Neural progenitor cell (in vitro differentiated cells): ENCODE measurements around the gene KAZN. TPM values are rescaled to one million over a fixed set of nuclear protein-coding genes. Genes with fewer than 3 reads are reported as not detected.
A peak's percentile ranks its signal among the peaks of the same experiment; 100 is the strongest.

ENCODE experiments used
- DNase-seq: peaks from one replicate; pipeline ENCODE4 v3.0.0-alpha.2; 2016; ENCODE audit warnings: low spot score
- H2AFZ ChIP-seq: fragments of 200-600 bp; sonication (generic); replicated peaks from 2 replicates; pipeline ENCODE4 v1.6.1; 2016; ENCODE audit warnings: antibody characterized with exemption
- H3F3A ChIP-seq: fragments of 200-600 bp; sonication (generic); 2 replicates; pipeline ENCODE4 v1.6.1; 2016; ENCODE audit warnings: antibody characterized with exemption, low read depth
- H3K27ac ChIP-seq: fragments of 200-600 bp; sonication (generic); 2 replicates; pipeline ENCODE4 v1.5.1; 2016; ENCODE audit warnings: mild to moderate bottlenecking
- H3K27me3 ChIP-seq: fragments of 200-600 bp; sonication (generic); 2 replicates; pipeline ENCODE4 v1.6.1; 2016; ENCODE audit warnings: mild to moderate bottlenecking, moderate library complexity
- H3K36me3 ChIP-seq: fragments of 200-600 bp; sonication (generic); 2 replicates; pipeline ENCODE4 v1.5.1; 2016
- H3K4me1 ChIP-seq: fragments of 200-600 bp; sonication (generic); 2 replicates; pipeline ENCODE4 v1.6.1; 2016; ENCODE audit warnings: mixed run types
- H3K4me2 ChIP-seq: fragments of 200-600 bp; sonication (generic); 2 replicates; pipeline ENCODE4 v1.6.1; 2016
- H3K4me3 ChIP-seq: fragments of 200-600 bp; sonication (generic); 2 replicates; pipeline ENCODE4 v1.5.1; 2016
- H3K79me2 ChIP-seq: fragments of 200-600 bp; sonication (generic); 2 replicates; pipeline ENCODE4 v1.6.1; 2016; ENCODE audit warnings: low read depth
- H3K9ac ChIP-seq: fragments of 200-600 bp; sonication (generic); 2 replicates; pipeline ENCODE4 v1.6.1; 2016
- H3K9me3 ChIP-seq: fragments of 200-600 bp; sonication (generic); 2 replicates; pipeline ENCODE4 v1.5.1; 2016; ENCODE audit warnings: low read depth
- H4K20me1 ChIP-seq: fragments of 200-600 bp; sonication (generic); 2 replicates; pipeline ENCODE4 v1.6.1; 2016; ENCODE audit warnings: low read depth
- H3K27ac Mint-ChIP-seq: 3 replicates; pipeline ENCODE4 v1.8.0; 2021; ENCODE audit warnings: mixed read lengths
- H3K27me3 Mint-ChIP-seq: 2 replicates; pipeline ENCODE4 v1.8.0; 2022; ENCODE audit warnings: low read depth, mild to moderate bottlenecking, inconsistent platforms, moderate library complexity, mixed read lengths; ENCODE audit not compliant: insufficient read depth
- H3K36me3 Mint-ChIP-seq: 3 replicates; pipeline ENCODE4 v1.8.0; 2021; ENCODE audit warnings: mixed read lengths
- H3K4me1 Mint-ChIP-seq: 3 replicates; pipeline ENCODE4 v1.8.0; 2021; ENCODE audit warnings: mixed read lengths
- H3K4me3 Mint-ChIP-seq: 3 replicates; pipeline ENCODE4 v1.8.0; 2021; ENCODE audit warnings: mild to moderate bottlenecking, moderate library complexity, mixed read lengths
- H3K9me3 Mint-ChIP-seq: 3 replicates; pipeline ENCODE4 v1.8.0; 2020; ENCODE audit warnings: mixed read lengths
- EZH2 ChIP-seq: fragments of 200-600 bp; sonication (generic); IDR thresholded peaks from 2 replicates; pipeline ENCODE4 v1.6.1; 2017; ENCODE audit warnings: antibody characterized with exemption, mild to moderate bottlenecking, moderate library complexity
- EZH2phosphoT487 ChIP-seq: fragments of 200-600 bp; sonication (generic); IDR thresholded peaks from 2 replicates; pipeline ENCODE4 v1.6.1; 2017; ENCODE audit warnings: antibody characterized with exemption
- total RNA-seq: library from RNA; depleted of rRNA; stranded (reverse); fragments of >200 nt; gene quantifications from 2 replicates; pipeline ENCODE4 v1.2.3, GENCODE V29; 2015; ENCODE audit warnings: low replicate concordance
- TF ChIP-seq, protein P1 (sequence below): fragments of 200-600 bp; sonication (generic); IDR thresholded peaks from 2 replicates; pipeline ENCODE4 v1.5.1; 2017; ENCODE audit warnings: antibody characterized with exemption, mild to moderate bottlenecking

KAZN gene
- total RNA-seq, 1 donor from 2014 or later = 6.1 TPM

DNA sequence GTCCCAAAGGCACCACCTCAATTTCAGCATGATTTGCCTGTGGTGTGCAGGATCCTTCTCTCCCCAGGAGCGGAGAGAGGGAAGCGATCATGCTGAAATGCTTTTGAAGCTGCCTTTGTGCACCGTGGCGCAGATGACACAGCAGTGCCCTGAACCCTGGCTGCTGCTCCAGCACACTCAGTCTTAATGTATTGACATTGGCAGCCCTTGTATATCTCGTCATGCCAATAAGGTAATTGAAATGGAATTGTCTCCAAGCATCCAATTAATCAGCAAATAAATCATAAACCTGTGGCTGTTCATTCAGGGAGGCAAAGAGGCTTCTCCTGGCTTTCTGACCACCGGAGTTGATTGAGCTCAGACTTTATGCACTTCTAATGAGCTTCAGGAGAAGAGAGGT lies 139.8 kb downstream of the KAZN start:
- Mint-ChIP-seq H3K27ac (no peak overlapping the region), H3K36me3 (no peaks in the 10 kb centered on the region), H3K27me3 (peaks cover 2% of the 10 kb centered on the region), H3K9me3 (no peaks in the 10 kb centered on the region), H3K4me3 (no peak overlapping the region), H3K4me1 (peaks cover 78% of the 10 kb centered on the region)
- no peak for DNase-seq
- H3K4me2 ChIP-seq = no peak overlapping the region
- H2AFZ ChIP-seq = no peak overlapping the region
- no peaks in the 10 kb centered on the region for H3K36me3 ChIP-seq
- H3K4me1 ChIP-seq = peaks cover 36% of the 10 kb centered on the region
- H4K20me1 ChIP-seq = no peaks in the 10 kb centered on the region
- H3K27me3 ChIP-seq = peaks cover 8% of the 10 kb centered on the region
- no peak overlapping the region for H3K4me3 ChIP-seq
- H3K79me2 ChIP-seq = no peaks in the 10 kb centered on the region
- H3K27ac ChIP-seq = no peak overlapping the region
- H3K9me3 ChIP-seq = no peaks in the 10 kb centered on the region
- H3K9ac ChIP-seq = no peak overlapping the region
- peaks cover 5% of the 10 kb centered on the region for H3F3A ChIP-seq
- TF ChIP-seq, protein P1, sequence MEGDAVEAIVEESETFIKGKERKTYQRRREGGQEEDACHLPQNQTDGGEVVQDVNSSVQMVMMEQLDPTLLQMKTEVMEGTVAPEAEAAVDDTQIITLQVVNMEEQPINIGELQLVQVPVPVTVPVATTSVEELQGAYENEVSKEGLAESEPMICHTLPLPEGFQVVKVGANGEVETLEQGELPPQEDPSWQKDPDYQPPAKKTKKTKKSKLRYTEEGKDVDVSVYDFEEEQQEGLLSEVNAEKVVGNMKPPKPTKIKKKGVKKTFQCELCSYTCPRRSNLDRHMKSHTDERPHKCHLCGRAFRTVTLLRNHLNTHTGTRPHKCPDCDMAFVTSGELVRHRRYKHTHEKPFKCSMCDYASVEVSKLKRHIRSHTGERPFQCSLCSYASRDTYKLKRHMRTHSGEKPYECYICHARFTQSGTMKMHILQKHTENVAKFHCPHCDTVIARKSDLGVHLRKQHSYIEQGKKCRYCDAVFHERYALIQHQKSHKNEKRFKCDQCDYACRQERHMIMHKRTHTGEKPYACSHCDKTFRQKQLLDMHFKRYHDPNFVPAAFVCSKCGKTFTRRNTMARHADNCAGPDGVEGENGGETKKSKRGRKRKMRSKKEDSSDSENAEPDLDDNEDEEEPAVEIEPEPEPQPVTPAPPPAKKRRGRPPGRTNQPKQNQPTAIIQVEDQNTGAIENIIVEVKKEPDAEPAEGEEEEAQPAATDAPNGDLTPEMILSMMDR = no peak
- TF ChIP-seq EZH2 = no peak
- TF ChIP-seq EZH2phosphoT487 = no peak

DNA sequence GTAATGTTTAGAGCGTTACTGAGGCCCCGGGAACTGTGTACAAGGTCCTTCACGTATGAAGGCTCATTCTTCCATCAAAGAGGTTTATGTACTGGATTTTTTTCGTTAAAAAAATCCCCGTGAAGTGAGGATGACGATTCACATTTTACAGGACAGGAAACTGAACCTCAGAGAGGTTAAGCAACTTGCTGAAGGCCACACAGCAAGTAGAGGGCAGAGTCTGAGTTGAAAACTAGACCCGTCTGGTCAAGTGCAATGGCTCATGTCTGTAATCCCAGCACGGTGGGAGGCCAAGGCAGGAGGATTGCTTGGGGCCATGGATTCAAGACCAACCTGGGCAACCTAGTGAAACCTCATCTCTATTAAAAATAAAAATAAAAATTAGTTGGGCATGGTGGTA lies 140.2 kb downstream of the KAZN start:
- peaks cover 4% of the 10 kb centered on the region for H3K27me3 ChIP-seq
- no peaks in the 10 kb centered on the region for H3K9me3 ChIP-seq
- no peak for DNase-seq
- no peak overlapping the region for H2AFZ ChIP-seq
- H3K36me3 Mint-ChIP-seq = no peaks in the 10 kb centered on the region
- H3K4me3 ChIP-seq = no peak overlapping the region
- H3K27me3 Mint-ChIP-seq = peaks cover 2% of the 10 kb centered on the region
- H3K4me3 Mint-ChIP-seq = no peak overlapping the region
- H3K36me3 ChIP-seq = no peaks in the 10 kb centered on the region
- peaks cover 32% of the 10 kb centered on the region for H3K4me1 ChIP-seq
- H3K4me1 Mint-ChIP-seq = peaks cover 77% of the 10 kb centered on the region
- H3K27ac ChIP-seq = no peak overlapping the region
- no peaks in the 10 kb centered on the region for H4K20me1 ChIP-seq
- no peaks in the 10 kb centered on the region for H3K9me3 Mint-ChIP-seq
- no peak for TF ChIP-seq EZH2phosphoT487
- no peak overlapping the region for H3K4me2 ChIP-seq
- H3K79me2 ChIP-seq = no peaks in the 10 kb centered on the region
- H3K27ac Mint-ChIP-seq = no peak overlapping the region
- peaks cover 4% of the 10 kb centered on the region for H3F3A ChIP-seq
- H3K9ac ChIP-seq = no peak overlapping the region

DNA sequence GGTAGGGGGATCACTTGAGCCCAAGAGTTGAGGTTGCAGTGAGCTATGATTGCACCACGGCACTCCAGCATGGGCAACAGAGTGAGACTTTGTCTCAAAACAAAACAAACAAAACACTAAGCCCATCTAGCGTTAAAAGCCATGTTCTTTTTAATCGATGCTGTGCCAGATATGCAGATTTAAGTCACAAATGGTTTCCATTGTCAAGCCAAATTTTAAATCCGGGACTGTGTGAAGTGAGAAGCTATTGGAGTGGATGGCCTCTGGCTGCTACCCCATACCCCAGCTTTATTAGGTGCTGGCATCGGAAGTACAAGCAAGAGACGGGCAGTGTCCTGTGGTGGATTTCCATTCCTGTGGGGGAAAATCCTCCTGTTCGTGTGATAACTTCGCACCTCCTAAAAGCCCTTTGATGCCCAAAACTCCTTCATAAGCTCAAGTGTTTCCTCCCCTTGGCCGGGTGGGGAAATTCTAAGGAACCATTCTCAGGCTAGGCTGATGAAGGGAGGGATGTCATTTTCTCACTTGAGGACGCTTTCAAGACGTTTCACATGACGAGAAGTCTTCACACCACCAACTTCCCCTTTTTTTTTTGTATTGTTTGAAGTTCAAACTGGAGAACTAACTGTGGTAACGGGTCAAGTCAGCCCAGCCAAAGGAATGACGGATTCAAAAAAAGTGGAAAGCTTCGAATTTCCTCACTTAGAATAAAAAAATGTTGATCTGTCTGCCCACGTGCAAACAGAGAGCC lies 140.8 kb downstream of the KAZN start:
- Histone ChIP-seq H3K9ac (no peak overlapping the region), H3F3A (peaks cover 4% of the 10 kb centered on the region), H3K4me3 (no peak overlapping the region), H3K79me2 (no peaks in the 10 kb centered on the region), H3K27ac (no peak overlapping the region), H3K27me3 (no peaks in the 10 kb centered on the region), H4K20me1 (no peaks in the 10 kb centered on the region), H3K4me1 (peaks cover 28% of the 10 kb centered on the region), H2AFZ (no peak overlapping the region), H3K4me2 (peak overlapping the region; percentile 43), H3K36me3 (no peaks in the 10 kb centered on the region), H3K9me3 (no peaks in the 10 kb centered on the region)
- TF ChIP-seq EZH2phosphoT487 (no peak), EZH2 (no peak)
- TF ChIP-seq, protein P1 = no peak
- H3K27ac Mint-ChIP-seq = no peak overlapping the region
- no peaks in the 10 kb centered on the region for H3K36me3 Mint-ChIP-seq
- H3K27me3 Mint-ChIP-seq = peaks cover 2% of the 10 kb centered on the region
- no peak for DNase-seq
- H3K4me1 Mint-ChIP-seq = peaks cover 72% of the 10 kb centered on the region
- H3K4me3 Mint-ChIP-seq = no peak overlapping the region
- no peaks in the 10 kb centered on the region for H3K9me3 Mint-ChIP-seq

DNA sequence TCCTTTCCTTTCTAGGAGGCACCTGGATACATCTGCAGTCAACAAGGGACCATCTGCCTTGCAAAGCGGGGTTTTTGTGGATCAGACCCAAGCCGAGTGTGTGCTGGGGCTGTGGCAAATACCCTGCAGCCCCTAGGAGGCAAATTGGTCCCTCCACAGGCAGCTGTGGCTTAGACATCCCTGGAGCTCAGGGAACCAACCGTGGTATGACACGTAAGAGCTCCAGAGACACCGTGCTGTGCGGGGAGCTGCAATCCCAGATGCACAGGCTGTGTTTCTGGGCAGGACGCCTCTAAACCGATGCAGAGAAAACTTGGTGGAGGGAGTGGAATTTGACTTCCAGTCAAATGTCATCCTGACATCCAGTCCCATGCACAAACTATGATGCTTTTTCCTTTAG lies 141.5 kb downstream of the KAZN start:
- Histone ChIP-seq H4K20me1 (no peaks in the 10 kb centered on the region), H2AFZ (no peak overlapping the region), H3K4me1 (peaks cover 28% of the 10 kb centered on the region), H3K36me3 (no peaks in the 10 kb centered on the region), H3F3A (peaks cover 4% of the 10 kb centered on the region), H3K9ac (no peak overlapping the region), H3K27ac (no peak overlapping the region), H3K27me3 (no peaks in the 10 kb centered on the region), H3K4me2 (peak overlapping the region; percentile 43), H3K79me2 (no peaks in the 10 kb centered on the region), H3K4me3 (no peak overlapping the region), H3K9me3 (no peaks in the 10 kb centered on the region)
- Mint-ChIP-seq H3K27ac (peak overlapping the region; percentile 11), H3K9me3 (no peaks in the 10 kb centered on the region), H3K4me3 (no peak overlapping the region), H3K4me1 (peaks cover 67% of the 10 kb centered on the region), H3K36me3 (no peaks in the 10 kb centered on the region), H3K27me3 (peaks cover 2% of the 10 kb centered on the region)
- TF ChIP-seq, protein P1 = no peak
- TF ChIP-seq EZH2phosphoT487 (no peak), EZH2 (no peak)
- peak; percentile 62 for DNase-seq
